ENCODE results near the gene SLC24A3. TPM values are rescaled to one million over a fixed set of nuclear protein-coding genes. Genes with fewer than 3 reads are reported as not detected.

The SLC24A3 gene
- total RNA-seq = 0.96 and 1.5 TPM in 2 replicates
- long read RNA-seq, partial matches to known transcripts = 0 of 2 reads
- long read RNA-seq, other reads (novel, unspliced or antisense) = 2 of 2 reads

- peak; percentile 28 for DNase-seq (ENCODE audit: low spot score, unreplicated experiment)
- Mint-ChIP-seq H3K4me1 (ENCODE audit: low read depth) (no peaks in the 10 kb centered on the region), H3K36me3 (ENCODE audit: insufficient read depth) (no peaks in the 10 kb centered on the region), H3K27me3 (peaks cover 67% of the 10 kb centered on the region), H3K9me3 (ENCODE audit: low read depth) (no peaks in the 10 kb centered on the region), H3K4me3 (ENCODE audit: low read depth) (peak within 1 kb of the TSS; percentile 64), H3K27ac (no peak within 1 kb of the TSS)
- no peak for TF ChIP-seq CTCF (IDR thresholded peaks at IDR 0.05; ENCODE audit: unreplicated experiment)
Observed at GRCh38 chr20:19212469-19212815, at the start of gene SLC24A3. Gene SLC24A3 (plus strand): TSS chr20:19212642.

GRCh38 chr20:19170148-19170547 is 42.3 kb upstream of the SLC24A3 start:
- no peaks in the 10 kb centered on the region for H3K36me3 Mint-ChIP-seq (ENCODE audit: insufficient read depth)
- no peak for DNase-seq (ENCODE audit: low spot score, unreplicated experiment)
- no peak overlapping the region for H3K4me3 Mint-ChIP-seq (ENCODE audit: low read depth)
- H3K9me3 Mint-ChIP-seq (ENCODE audit: low read depth) = peaks cover 19% of the 10 kb centered on the region
- TF ChIP-seq CTCF (IDR thresholded peaks at IDR 0.05; ENCODE audit: unreplicated experiment) = no peak
- H3K4me1 Mint-ChIP-seq (ENCODE audit: low read depth) = no peaks in the 10 kb centered on the region
- H3K27ac Mint-ChIP-seq = no peak overlapping the region
- H3K27me3 Mint-ChIP-seq = peaks cover 13% of the 10 kb centered on the region

GRCh38 chr20:19172637-19173036 is 39.8 kb upstream of the SLC24A3 start:
- Mint-ChIP-seq H3K27ac (no peak overlapping the region), H3K36me3 (ENCODE audit: insufficient read depth) (no peaks in the 10 kb centered on the region), H3K4me1 (ENCODE audit: low read depth) (no peaks in the 10 kb centered on the region), H3K27me3 (peaks cover 21% of the 10 kb centered on the region), H3K4me3 (ENCODE audit: low read depth) (no peak overlapping the region), H3K9me3 (ENCODE audit: low read depth) (peaks cover 11% of the 10 kb centered on the region)
- DNase-seq (ENCODE audit: low spot score, unreplicated experiment) = no peak
- TF ChIP-seq CTCF (IDR thresholded peaks at IDR 0.05; ENCODE audit: unreplicated experiment) = no peak

- H3K4me1 Mint-ChIP-seq (ENCODE audit: low read depth) = no peaks in the 10 kb centered on the region
- H3K27ac Mint-ChIP-seq = no peak overlapping the region
- peaks cover 2% of the 10 kb centered on the region for H3K9me3 Mint-ChIP-seq (ENCODE audit: low read depth)
- no peaks in the 10 kb centered on the region for H3K36me3 Mint-ChIP-seq (ENCODE audit: insufficient read depth)
- no peak for TF ChIP-seq CTCF (IDR thresholded peaks at IDR 0.05; ENCODE audit: unreplicated experiment)
- no peak for DNase-seq (ENCODE audit: low spot score, unreplicated experiment)
- no peak overlapping the region for H3K4me3 Mint-ChIP-seq (ENCODE audit: low read depth)
- H3K27me3 Mint-ChIP-seq = peaks cover 31% of the 10 kb centered on the region
Observed at GRCh38 chr20:19176470-19177052, 35.9 kb upstream of the SLC24A3 start.

- H3K36me3 Mint-ChIP-seq (ENCODE audit: insufficient read depth) = no peaks in the 10 kb centered on the region
- no peaks in the 10 kb centered on the region for H3K9me3 Mint-ChIP-seq (ENCODE audit: low read depth)
- no peak overlapping the region for H3K4me3 Mint-ChIP-seq (ENCODE audit: low read depth)
- TF ChIP-seq CTCF (IDR thresholded peaks at IDR 0.05; ENCODE audit: unreplicated experiment) = no peak
- peaks cover 29% of the 10 kb centered on the region for H3K27me3 Mint-ChIP-seq
- no peak overlapping the region for H3K27ac Mint-ChIP-seq
- no peak for DNase-seq (ENCODE audit: low spot score, unreplicated experiment)
- H3K4me1 Mint-ChIP-seq (ENCODE audit: low read depth) = no peaks in the 10 kb centered on the region
Observed at GRCh38 chr20:19181552-19181951, 30.9 kb upstream of the SLC24A3 start.
